ENCODE measurements around the gene CAPG. TPM values are rescaled to one million over a fixed set of nuclear protein-coding genes. Genes with fewer than 3 reads are reported as not detected.

Gene CAPG
- total and polyA plus RNA-seq, 2 of the 4 experiments (the other 2 are of a cell fraction) = 79.9 to 98.3 TPM

- Histone ChIP-seq H4K8ac (ENCODE audit: low read depth in 2 of 2, low read length in 2 of 2) (no peak overlapping the region), H2BK15ac (ENCODE audit: low read depth, low read length) (no peak overlapping the region), H4K20me1 (ENCODE audit: insufficient read depth, low read length) (no peaks in the 10 kb centered on the region), H3K4ac (ENCODE audit: low read depth, low read length) (no peak overlapping the region), H2AK9ac (replicated peaks; ENCODE audit: low read depth, low read length, poor library complexity) (no peak overlapping the region), H3K27ac (ENCODE audit: insufficient read depth, low read length) (no peak overlapping the region), H3K27me3 (ENCODE audit: control insufficient read depth, insufficient read depth, low read length) (no peaks in the 10 kb centered on the region), H3K14ac (replicated peaks; ENCODE audit: low read depth, low read length) (no peak overlapping the region), H3K23ac (ENCODE audit: low read depth, low read length) (no peak overlapping the region), H3K4me1 (ENCODE audit: control insufficient read depth, insufficient read depth, low read length) (peaks cover 2% of the 10 kb centered on the region; the same call in 1 of the 2 replicates), H3K79me1 (ENCODE audit: low read depth in 1 of 2, low read length in 2 of 2) (no peaks in the 10 kb centered on the region), H3K9ac (ENCODE audit: low read depth, low read length) (no peak overlapping the region), H2BK5ac (ENCODE audit: low read depth, low read length, poor library complexity, severe bottlenecking) (no peak overlapping the region), H2AK5ac (ENCODE audit: low read depth, low read length) (no peak overlapping the region), H3K56ac (ENCODE audit: extremely low read depth, insufficient read depth, low read length) (no peak overlapping the region), H2AFZ (replicated peaks; ENCODE audit: low read length, poor library complexity) (no peak overlapping the region), H3K9me1 (ENCODE audit: insufficient read depth, low read length) (no peaks in the 10 kb centered on the region), H3K4me2 (ENCODE audit: low read depth, low read length) (no peak overlapping the region), H3K4me3 (ENCODE audit: insufficient read depth, low read depth, low read length) (no peak overlapping the region), H3K18ac (ENCODE audit: low read depth, low read length) (no peak overlapping the region), H4K5ac (ENCODE audit: low read depth, low read length) (no peak overlapping the region), H4K91ac (ENCODE audit: insufficient read depth, low read depth, low read length) (no peak overlapping the region), H3K36me3 (ENCODE audit: control insufficient read depth, insufficient read depth, low read length) (peaks cover 34% of the 10 kb centered on the region), H2BK120ac (ENCODE audit: low read depth, low read length) (no peak overlapping the region), H3K9me3 (ENCODE audit: control insufficient read depth, insufficient read depth, low read length) (no peaks in the 10 kb centered on the region), H2BK20ac (ENCODE audit: low read depth, low read length) (no peak overlapping the region)
- CTCF ChIA-PET = no interaction called here
- no peak for ATAC-seq (ENCODE audit: low read depth)
- POLR2A ChIA-PET (ENCODE audit: unreplicated experiment) = no interaction called here
- BruUV-seq (replicated peaks) = no TSS peak
- WGBS, 2 experiments (ENCODE audit: extremely low coverage in 2 of 2, insufficient read length in 1 of 2) = 60% methylated on average over 2 of the region's 2 CpGs; no CpG with 5 or more reads in 1 of the 2 experiments
- dilution Hi-C loops (cut with HindIII; ENCODE audit: low sequenced_read_pairs, unreplicated experiment) (no loop called here), intact Hi-C loops (cut with micrococcal nuclease) (no loop called here), in situ Hi-C loops (cut with MboI; ENCODE audit: low sequenced_read_pairs) (no loop called here)
- DNase-seq = no peak
- TF ChIP-seq NFE2L2 (IDR thresholded peaks at IDR 0.05; ENCODE audit: low read depth, low read length) = no peak
- TF ChIP-seq SMC3 (IDR thresholded peaks at IDR 0.05; ENCODE audit: low read depth, low read length) = no peak
Observed at GRCh38 chr2:85385746-85386145, 24.4 kb downstream of the CAPG start.

Measured in IMR-90 (cell line).